Common myeloid progenitor, CD34-positive (primary cell): ENCODE results near the gene PBX1.

Experiments used
- CTCF ChIA-PET: fragments of 350-600 bp; sonication (Branson Sonifier 250); formaldehyde crosslinking; loops from one replicate; lab custom pipeline; 2021; ENCODE audit warnings: antibody characterized with exemption; lab: Charles Lee
- POLR2A ChIA-PET: fragments of 350-600 bp; sonication (Branson Sonifier 250); formaldehyde crosslinking; loops from one replicate; lab custom pipeline; 2021; ENCODE audit warnings: antibody characterized with exemption; lab: Charles Lee
- DNase-seq, 3 donors: peaks; one replicate each; pipeline versions ENCODE4 v3.0.0 to v3.0.0-alpha.2; 2013
- H3K27ac ChIP-seq, 2 experiments: 1 replicate in 1 of 2; 2 replicates in 1 of 2; pipeline ENCODE4 v1.7.0; 2013; ENCODE audit warnings: inconsistent platforms in 2 of 2, low read length in 2 of 2, mild to moderate bottlenecking in 2 of 2, low read depth in 1 of 2, moderate library complexity in 1 of 2; ENCODE audit not compliant: severe bottlenecking in 2 of 2, insufficient read depth in 1 of 2, poor library complexity in 1 of 2
- H3K27me3 ChIP-seq, 5 experiments: replicated peaks in 2 of 5; 1 replicate in 3 of 5; 2 replicates in 2 of 5; pipeline versions ENCODE4 v1.6.1 to v1.7.0; 2013; ENCODE audit warnings: low read length in 4 of 5, mild to moderate bottlenecking in 2 of 5, moderate library complexity in 2 of 5, inconsistent platforms in 1 of 5; ENCODE audit not compliant: insufficient read depth in 5 of 5, control insufficient read depth in 4 of 5
- H3K36me3 ChIP-seq, 4 experiments: 1 replicate in 2 of 4; 2 replicates in 2 of 4; pipeline versions ENCODE4 v1.6.1 to v1.7.0; 2013; ENCODE audit warnings: low read length in 3 of 4, control low read depth in 1 of 4, mild to moderate bottlenecking in 1 of 4; ENCODE audit not compliant: control insufficient read depth in 4 of 4, insufficient read depth in 4 of 4
- H3K4me1 ChIP-seq, 4 experiments: 1 replicate in 3 of 4; 2 replicates in 1 of 4; pipeline versions ENCODE4 v1.6.1 to v1.7.1; 2013; ENCODE audit warnings: low read length in 3 of 4, mild to moderate bottlenecking in 3 of 4, control low read depth in 1 of 4, inconsistent platforms in 1 of 4, moderate library complexity in 1 of 4; ENCODE audit not compliant: control insufficient read depth in 4 of 4, insufficient read depth in 4 of 4; ENCODE audit errors: control extremely low read depth in 1 of 4
- H3K4me3 ChIP-seq, 7 experiments: 1 replicate in 4 of 7; 2 replicates in 3 of 7; pipeline versions ENCODE4 v1.5.1 to v1.7.0; 2013; ENCODE audit warnings: mild to moderate bottlenecking in 7 of 7, low read length in 6 of 7, moderate library complexity in 6 of 7, inconsistent platforms in 2 of 7, low read depth in 2 of 7, control low read depth in 1 of 7; ENCODE audit not compliant: insufficient read depth in 4 of 7, control insufficient read depth in 1 of 7; ENCODE audit errors: extremely low read depth in 1 of 7
- H3K9me3 ChIP-seq, 5 experiments: 1 replicate in 4 of 5; 2 replicates in 1 of 5; pipeline versions ENCODE4 v1.6.1 to v1.7.1; 2013; ENCODE audit warnings: low read length in 4 of 5, mild to moderate bottlenecking in 2 of 5, inconsistent platforms in 1 of 5, low read depth in 1 of 5, moderate library complexity in 1 of 5; ENCODE audit not compliant: control insufficient read depth in 4 of 5, insufficient read depth in 2 of 5; ENCODE audit errors: control extremely low read depth in 1 of 5
- WGBS: methylation state at CpG from one replicate; pipeline ENCODE4 v1.1.5; 2013; ENCODE audit not compliant: insufficient coverage; 5-methylcytosine and 5-hydroxymethylcytosine counted together

The PBX1 gene

GRCh38 chr1:164643018-164643417 is 84.0 kb downstream of the PBX1 start:
- H3K9me3 ChIP-seq, result no peaks in the 10 kb centered on the region
- ChIA-PET POLR2A (no interaction called here), CTCF (interaction anchor here (0.7 kb wide), 1 partner anchor 9 kb away, joined by 4 read pairs; no protein-coding TSS in a partner anchor)
- no peak for DNase-seq
- no peak overlapping the region for H3K27ac ChIP-seq
- no peak overlapping the region for H3K4me3 ChIP-seq
- peaks cover 0 to 15% (median 4%) of the 10 kb centered on the region in 4 experiments for H3K36me3 ChIP-seq
- 86% methylated on average over 7 of the region's 7 CpGs for WGBS
- H3K27me3 ChIP-seq, result no peaks in the 10 kb centered on the region
- H3K4me1 ChIP-seq, result no peaks in the 10 kb centered on the region

- no peaks in the 10 kb centered on the region for H3K4me1 ChIP-seq
- WGBS, result 100% methylated on average over 2 of the region's 3 CpGs
- CTCF ChIA-PET, result no interaction called here
- H3K27me3 ChIP-seq, result no peaks in the 10 kb centered on the region
- POLR2A ChIA-PET, result no interaction called here
- H3K4me3 ChIP-seq, result no peak overlapping the region
- DNase-seq, result no peak
- H3K9me3 ChIP-seq, result no peaks in the 10 kb centered on the region
- H3K27ac ChIP-seq, result no peak overlapping the region
- H3K36me3 ChIP-seq, result peaks cover 0 to 9% (median 4%) of the 10 kb centered on the region in 4 experiments
These were observed 85.3 kb downstream of the PBX1 start for GRCh38 chr1:164644268-164644667.

GRCh38 chr1:164644774-164645644 is 86.0 kb downstream of the PBX1 start:
- 89% methylated on average over 5 of the region's 6 CpGs for WGBS
- no peaks in the 10 kb centered on the region for H3K4me1 ChIP-seq
- CTCF ChIA-PET, result no interaction called here
- H3K9me3 ChIP-seq, result no peaks in the 10 kb centered on the region
- no peak for DNase-seq
- POLR2A ChIA-PET, result no interaction called here
- H3K4me3 ChIP-seq, result no peak overlapping the region
- no peak overlapping the region for H3K27ac ChIP-seq
- H3K27me3 ChIP-seq, result no peaks in the 10 kb centered on the region
- H3K36me3 ChIP-seq, result peaks cover 0 to 8% (median 4%) of the 10 kb centered on the region in 4 experiments

- H3K36me3 ChIP-seq, result peaks cover 0 to 6% (median 3%) of the 10 kb centered on the region in 4 experiments
- 100% methylated on average over 1 of the region's 2 CpGs for WGBS
- no peaks in the 10 kb centered on the region for H3K9me3 ChIP-seq
- no peak for DNase-seq
- POLR2A ChIA-PET, result no interaction called here
- CTCF ChIA-PET, result no interaction called here
- H3K4me3 ChIP-seq, result no peak overlapping the region
- H3K4me1 ChIP-seq, result peaks cover 0 to 6% (median 2%) of the 10 kb centered on the region in 4 experiments
- H3K27ac ChIP-seq, result no peak overlapping the region
- H3K27me3 ChIP-seq, result no peaks in the 10 kb centered on the region
These were observed 86.9 kb downstream of the PBX1 start for GRCh38 chr1:164645921-164646320.

GRCh38 chr1:164647211-164647610 is 88.2 kb downstream of the PBX1 start:
- ChIA-PET CTCF (no interaction called here), POLR2A (no interaction called here)
- Histone ChIP-seq H3K4me1 (peaks cover 0 to 18% (median 10%) of the 10 kb centered on the region in 4 experiments), H3K36me3 (peaks cover 0 to 2% (median 0%) of the 10 kb centered on the region in 4 experiments), H3K27me3 (no peaks in the 10 kb centered on the region), H3K27ac (no peak overlapping the region), H3K9me3 (no peaks in the 10 kb centered on the region), H3K4me3 (no peak overlapping the region)
- DNase-seq, result no peak
- 89% methylated on average over 3 of the region's 6 CpGs for WGBS

GRCh38 chr1:164648636-164649035 is 89.7 kb downstream of the PBX1 start:
- CTCF ChIA-PET, result interaction anchor here (0.9 to 1.2 kb wide), 2 partner anchors 10 to 25 kb away, joined by 3 to 4 read pairs; no protein-coding TSS in a partner anchor
- WGBS, result 100% methylated on average over 2 of the region's 2 CpGs
- Histone ChIP-seq H3K36me3 (no peaks in the 10 kb centered on the region), H3K27me3 (no peaks in the 10 kb centered on the region), H3K9me3 (no peaks in the 10 kb centered on the region), H3K27ac (no peak overlapping the region), H3K4me1 (peaks cover 0 to 18% (median 10%) of the 10 kb centered on the region in 4 experiments), H3K4me3 (no peak overlapping the region)
- POLR2A ChIA-PET, result no interaction called here
- no peak for DNase-seq

GRCh38 chr1:164649146-164649545 is 90.2 kb downstream of the PBX1 start:
- Histone ChIP-seq H3K4me3 (no peak overlapping the region), H3K9me3 (no peaks in the 10 kb centered on the region), H3K27me3 (no peaks in the 10 kb centered on the region), H3K27ac (no peak overlapping the region), H3K4me1 (peaks cover 0 to 18% (median 10%) of the 10 kb centered on the region in 4 experiments), H3K36me3 (no peaks in the 10 kb centered on the region)
- 100% methylated on average over 1 of the region's 4 CpGs for WGBS
- DNase-seq, result no peak
- ChIA-PET POLR2A (no interaction called here), CTCF (interaction anchor here (0.9 to 1.6 kb wide), 3 partner anchors 11 to 30 kb away, joined by 3 to 5 read pairs (median 3); no protein-coding TSS in a partner anchor)
